RWPE2 (cell line): Measurements from ENCODE around the gene SERPINA3.

Experiments used
- ATAC-seq: fragments of 200-7000 bp; cut with Tn5 transposase; 3 replicates; pipeline ENCODE4 v1.9.1; 2021; ENCODE audit warnings: low read depth
- DNase-seq: peaks from one replicate; pipeline ENCODE4 v3.0.0-alpha.2; 2020; ENCODE audit warnings: low spot score
- H3K27ac ChIP-seq: fragments of 450-650 bp; 2 replicates; pipeline ENCODE4 v1.5.1; 2017; ENCODE audit warnings: mild to moderate bottlenecking; ENCODE audit not compliant: poor library complexity, severe bottlenecking
- H3K27me3 ChIP-seq: fragments of 250-450 bp; sonication (Bioruptor Pico); 2 replicates; pipeline ENCODE4 v1.5.1; 2021; ENCODE audit warnings: mild to moderate bottlenecking, moderate library complexity; ENCODE audit not compliant: insufficient read depth, poor library complexity, severe bottlenecking
- H3K36me3 ChIP-seq: fragments of 250-450 bp; sonication (Bioruptor Pico); 2 replicates; pipeline ENCODE4 v1.5.1; 2020; ENCODE audit warnings: low read depth, mild to moderate bottlenecking, moderate library complexity
- H3K4me1 ChIP-seq: fragments of 250-450 bp; sonication (Bioruptor Pico); 2 replicates; pipeline ENCODE4 v1.5.1; 2021; ENCODE audit warnings: mild to moderate bottlenecking, moderate library complexity; ENCODE audit not compliant: insufficient read depth, poor library complexity, severe bottlenecking
- H3K4me3 ChIP-seq: fragments of 250-450 bp; sonication (Bioruptor Pico); 2 replicates; pipeline ENCODE4 v1.5.1; 2021; ENCODE audit warnings: mild to moderate bottlenecking, moderate library complexity; ENCODE audit not compliant: severe bottlenecking
- H3K9me3 ChIP-seq: fragments of 250-450 bp; sonication (Bioruptor Pico); 2 replicates; pipeline ENCODE4 v1.5.1; 2021; ENCODE audit warnings: mild to moderate bottlenecking, moderate library complexity; ENCODE audit not compliant: severe bottlenecking
- CTCF ChIP-seq: fragments of 450-650 bp; IDR thresholded peaks from one replicate; pipeline ENCODE4 v1.5.1; 2017; ENCODE audit warnings: mild to moderate bottlenecking, moderate library complexity; ENCODE audit not compliant: poor library complexity, severe bottlenecking

The SERPINA3 gene

GRCh38 chr14:94591871-94592270 is 20.3 kb upstream of the SERPINA3 start:
- no peak for ATAC-seq

GRCh38 chr14:94592457-94592856 is 19.7 kb upstream of the SERPINA3 start:
- no peak for TF ChIP-seq CTCF
- H3K4me3 ChIP-seq, result no peak overlapping the region
- no peaks in the 10 kb centered on the region for H3K4me1 ChIP-seq
- no peaks in the 10 kb centered on the region for H3K36me3 ChIP-seq
- no peaks in the 10 kb centered on the region for H3K27me3 ChIP-seq
- ATAC-seq (no peak), DNase-seq (no peak)
- no peaks in the 10 kb centered on the region for H3K9me3 ChIP-seq
- H3K27ac ChIP-seq, result no peak overlapping the region

More at GRCh38 chr14:94591871-94592270, 20.3 kb upstream of the SERPINA3 start:
- no peak for DNase-seq
- Histone ChIP-seq H3K27ac (no peak overlapping the region), H3K9me3 (no peaks in the 10 kb centered on the region), H3K36me3 (no peaks in the 10 kb centered on the region), H3K4me3 (no peak overlapping the region), H3K27me3 (no peaks in the 10 kb centered on the region), H3K4me1 (no peaks in the 10 kb centered on the region)
- TF ChIP-seq CTCF, result no peak

DNA sequence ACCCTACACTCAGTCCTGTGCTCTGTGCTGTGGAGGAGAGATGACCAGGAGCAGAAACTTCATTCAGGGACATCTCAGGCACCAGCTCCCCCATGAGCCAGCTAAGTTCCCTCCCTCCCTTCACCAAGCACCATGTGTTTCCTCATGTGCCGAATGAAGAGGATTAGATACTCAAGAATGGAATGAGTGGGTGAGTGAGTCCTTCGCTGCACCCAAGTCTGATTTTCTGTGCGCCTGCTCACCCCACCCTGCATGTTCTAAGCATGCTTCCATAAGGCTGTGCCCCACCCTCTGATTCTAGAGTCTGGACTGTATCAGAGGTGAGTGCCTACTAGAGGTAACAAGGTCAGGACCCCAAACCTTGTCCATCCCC is 18.8 kb upstream of the SERPINA3 start:
- Histone ChIP-seq H3K27ac (no peak overlapping the region), H3K9me3 (no peaks in the 10 kb centered on the region), H3K36me3 (no peaks in the 10 kb centered on the region), H3K4me3 (no peak overlapping the region), H3K4me1 (peaks cover under 1% of the 10 kb centered on the region), H3K27me3 (no peaks in the 10 kb centered on the region)
- DNase-seq, result no peak
- no peak for TF ChIP-seq CTCF
- ATAC-seq, result no peak

DNA sequence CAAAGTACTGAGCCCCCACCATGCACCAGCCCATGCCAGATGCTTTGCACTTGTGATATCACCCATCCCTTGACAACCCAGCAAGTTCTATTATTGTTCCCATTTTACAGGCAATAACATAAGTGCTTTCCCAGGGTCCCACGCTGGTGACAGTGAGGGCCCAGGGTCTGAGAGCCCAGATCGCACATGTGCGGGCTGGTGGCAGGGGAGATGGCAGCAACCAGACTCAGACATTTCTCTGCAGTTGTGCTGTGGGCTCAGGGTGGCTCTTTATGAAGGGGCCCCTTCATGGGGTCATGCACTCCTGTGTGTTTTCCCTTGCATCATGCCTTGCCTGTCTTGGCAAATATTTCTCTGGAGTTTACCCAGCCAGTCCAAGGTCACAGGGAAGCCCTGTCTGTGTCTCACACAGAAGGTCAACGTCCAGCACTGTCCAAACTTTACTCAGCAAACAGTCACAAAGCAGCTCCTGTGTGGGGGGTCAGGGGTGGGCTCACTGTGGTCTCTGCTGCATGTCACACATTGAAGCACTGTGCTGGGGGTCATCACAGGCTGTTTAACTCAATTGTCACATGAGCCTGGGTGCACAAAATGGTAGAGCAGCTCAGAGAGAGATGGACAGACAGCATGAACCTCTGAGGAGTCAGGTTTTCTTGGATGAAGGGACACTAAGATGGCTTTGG is 18.3 kb upstream of the SERPINA3 start:
- Histone ChIP-seq H3K27ac (no peak overlapping the region), H3K9me3 (no peaks in the 10 kb centered on the region), H3K4me1 (peaks cover 5% of the 10 kb centered on the region), H3K27me3 (no peaks in the 10 kb centered on the region), H3K4me3 (no peak overlapping the region), H3K36me3 (no peaks in the 10 kb centered on the region)
- no peak for TF ChIP-seq CTCF
- DNase-seq, result no peak
- ATAC-seq, result no peak

GRCh38 chr14:94594441-94594840 is 17.8 kb upstream of the SERPINA3 start:
- H3K4me3 ChIP-seq, result no peak overlapping the region

More at GRCh38 chr14:94594441-94594840, 17.8 kb upstream of the SERPINA3 start:
- Histone ChIP-seq H3K9me3 (no peaks in the 10 kb centered on the region), H3K36me3 (no peaks in the 10 kb centered on the region), H3K27me3 (no peaks in the 10 kb centered on the region), H3K4me1 (peaks cover 10% of the 10 kb centered on the region), H3K27ac (no peak overlapping the region)
- no peak for ATAC-seq
- TF ChIP-seq CTCF, result no peak
- no peak for DNase-seq
